ENCODE data around the gene KCNE5. TPM values are rescaled to one million over a fixed set of nuclear protein-coding genes. Genes with fewer than 3 reads are reported as not detected.
"Not testable (repeated sequence)": the region's sequence is repeated elsewhere in the genome, so short reads cannot be mapped to it uniquely, and the experiment has no call there.

KCNE5 gene

GRCh38 chrX:109577055-109577454, 47.9 kb downstream of the KCNE5 start:
- Histone ChIP-seq H3K23ac (ENCODE audit: low read depth, low read length, poor library complexity) (no peak overlapping the region), H3K4me2 (ENCODE audit: insufficient read depth, low read length, poor library complexity, severe bottlenecking) (no peak overlapping the region), H3K9me3 (replicated peaks in 1 of 2; ENCODE audit: control insufficient read depth in 2 of 2, insufficient read depth in 1 of 2, low read depth in 1 of 2, low read length in 2 of 2) (no peaks in the 10 kb centered on the region), H2BK120ac (ENCODE audit: low read depth, low read length) (no peak overlapping the region), H3K36me3 (replicated peaks in 1 of 2; ENCODE audit: control insufficient read depth in 2 of 2, insufficient read depth in 2 of 2, low read length in 2 of 2) (no peaks in the 10 kb centered on the region), H3K27me3 (ENCODE audit: control insufficient read depth in 3 of 3, insufficient read depth in 3 of 3, low read depth in 1 of 3, low read length in 3 of 3) (peaks cover 0 to 22% (median 0%) of the 10 kb centered on the region in 3 experiments), H3K4me1 (ENCODE audit: control insufficient read depth in 2 of 2, insufficient read depth in 1 of 2, low read depth in 1 of 2, low read length in 2 of 2) (no peaks in the 10 kb centered on the region), H3K4ac (ENCODE audit: low read length) (no peak overlapping the region), H3K9ac (ENCODE audit: low read depth, low read length, poor library complexity) (no peak overlapping the region), H2AK5ac (ENCODE audit: low read depth, low read length) (no peak overlapping the region), H4K91ac (ENCODE audit: low read depth, low read length, poor library complexity) (no peak overlapping the region), H3K4me3 (ENCODE audit: low read length in 2 of 2) (no peak overlapping the region), H2BK5ac (ENCODE audit: low read length) (no peak overlapping the region), H2AFZ (ENCODE audit: low read length) (no peak overlapping the region), H2BK12ac (ENCODE audit: low read length) (no peak overlapping the region), H2BK15ac (ENCODE audit: low read length) (no peak overlapping the region), H3K27ac (replicated peaks; ENCODE audit: low read length) (no peak overlapping the region), H4K8ac (ENCODE audit: low read depth, low read length) (no peak overlapping the region), H3K79me1 (ENCODE audit: low read depth, low read length) (no peaks in the 10 kb centered on the region), H3K18ac (ENCODE audit: low read length) (no peak overlapping the region), H3K14ac (ENCODE audit: low read length) (no peak overlapping the region)
- no peak for DNase-seq (ENCODE audit: low spot score)
- WGBS, 2 donors (ENCODE audit: extremely low coverage in 2 of 2, insufficient read length in 2 of 2, insufficient replicate concordance in 1 of 2) = no CpG with 5 or more reads among the region's 2 CpGs

GRCh38 chrX:109576083-109576482, 48.9 kb downstream of the KCNE5 start:
- H2AFZ ChIP-seq (ENCODE audit: low read length); H2BK12ac ChIP-seq (ENCODE audit: low read length); H2BK15ac ChIP-seq (ENCODE audit: low read length); H2BK120ac ChIP-seq (ENCODE audit: low read depth, low read length); H3K36me3 ChIP-seq (replicated peaks in 1 of 2; ENCODE audit: control insufficient read depth in 2 of 2, insufficient read depth in 2 of 2, low read length in 2 of 2); H3K9me3 ChIP-seq (replicated peaks in 1 of 2; ENCODE audit: control insufficient read depth in 2 of 2, insufficient read depth in 1 of 2, low read depth in 1 of 2, low read length in 2 of 2); H4K91ac ChIP-seq (ENCODE audit: low read depth, low read length, poor library complexity); H3K4me1 ChIP-seq (ENCODE audit: control insufficient read depth in 2 of 2, insufficient read depth in 1 of 2, low read depth in 1 of 2, low read length in 2 of 2); H3K4me2 ChIP-seq (ENCODE audit: insufficient read depth, low read length, poor library complexity, severe bottlenecking); H4K8ac ChIP-seq (ENCODE audit: low read depth, low read length); H3K79me1 ChIP-seq (ENCODE audit: low read depth, low read length); DNase-seq (ENCODE audit: low spot score); H3K18ac ChIP-seq (ENCODE audit: low read length); H3K27ac ChIP-seq (replicated peaks; ENCODE audit: low read length); H3K4me3 ChIP-seq (ENCODE audit: low read length in 2 of 2); H3K4ac ChIP-seq (ENCODE audit: low read length); H2AK5ac ChIP-seq (ENCODE audit: low read depth, low read length); H3K9ac ChIP-seq (ENCODE audit: low read depth, low read length, poor library complexity); H2BK5ac ChIP-seq (ENCODE audit: low read length); H3K14ac ChIP-seq (ENCODE audit: low read length); H3K23ac ChIP-seq (ENCODE audit: low read depth, low read length, poor library complexity): not testable (repeated sequence)
- H3K27me3 ChIP-seq (ENCODE audit: control insufficient read depth in 3 of 3, insufficient read depth in 3 of 3, low read depth in 1 of 3, low read length in 3 of 3) = peaks cover 0 to 22% (median 0%) of the 10 kb centered on the region in 3 experiments
- WGBS, 2 donors (ENCODE audit: extremely low coverage in 2 of 2, insufficient read length in 2 of 2, insufficient replicate concordance in 1 of 2) = no CpG with 5 or more reads among the region's 4 CpGs

Small RNA genes lying within 50 kb of the gene (small RNA-seq; reads per million reads assigned to genes)
- gene AL118496.2 (ENCODE audit: insufficient read depth) = not detected

All from neuronal stem cell (in vitro differentiated cells).